Keratinocyte (primary cell): ENCODE data around the gene ASXL2.

Experiments
- EZH2 ChIP-seq: IDR thresholded peaks from one replicate; pipeline ENCODE4 v1.6.1; 2012; ENCODE audit warnings: inconsistent platforms, mild to moderate bottlenecking, low read length, moderate library complexity
- TF ChIP-seq, protein P1 (sequence below), 3 experiments: IDR thresholded peaks in 1 of 3; conservative IDR thresholded peaks in 1 of 3; optimal IDR thresholded peaks in 1 of 3; 2 replicates in 2 of 3; 3 replicates in 1 of 3; pipeline versions ENCODE3 to v1.5.1; 2011; ENCODE audit warnings: low read length in 3 of 3, mild to moderate bottlenecking in 3 of 3, moderate library complexity in 2 of 3, control low read depth in 1 of 3, inconsistent platforms in 1 of 3; ENCODE audit not compliant: insufficient read depth in 2 of 3; ENCODE audit errors: extremely low read depth in 1 of 3

DNA sequence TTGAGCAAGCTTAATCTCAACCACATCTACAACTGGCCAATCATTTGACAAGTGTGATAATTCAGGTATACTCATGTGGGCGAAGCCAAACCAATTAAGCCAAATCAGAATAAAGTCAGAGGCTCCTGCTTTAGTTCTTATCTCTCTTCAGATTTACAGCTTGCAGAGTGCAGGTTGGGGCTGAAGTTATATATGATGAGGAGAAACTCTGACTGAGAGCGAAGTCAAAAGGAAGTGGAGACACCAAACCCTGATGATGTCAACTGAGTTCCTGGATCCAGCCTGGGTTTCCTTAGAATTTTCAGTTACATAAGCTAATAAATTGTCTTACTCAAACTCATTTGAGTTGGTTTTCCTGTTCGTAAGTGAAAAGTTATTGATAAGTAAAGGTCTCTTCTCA lies 73.9 kb downstream of the ASXL2 start:
- TF ChIP-seq, protein P1, sequence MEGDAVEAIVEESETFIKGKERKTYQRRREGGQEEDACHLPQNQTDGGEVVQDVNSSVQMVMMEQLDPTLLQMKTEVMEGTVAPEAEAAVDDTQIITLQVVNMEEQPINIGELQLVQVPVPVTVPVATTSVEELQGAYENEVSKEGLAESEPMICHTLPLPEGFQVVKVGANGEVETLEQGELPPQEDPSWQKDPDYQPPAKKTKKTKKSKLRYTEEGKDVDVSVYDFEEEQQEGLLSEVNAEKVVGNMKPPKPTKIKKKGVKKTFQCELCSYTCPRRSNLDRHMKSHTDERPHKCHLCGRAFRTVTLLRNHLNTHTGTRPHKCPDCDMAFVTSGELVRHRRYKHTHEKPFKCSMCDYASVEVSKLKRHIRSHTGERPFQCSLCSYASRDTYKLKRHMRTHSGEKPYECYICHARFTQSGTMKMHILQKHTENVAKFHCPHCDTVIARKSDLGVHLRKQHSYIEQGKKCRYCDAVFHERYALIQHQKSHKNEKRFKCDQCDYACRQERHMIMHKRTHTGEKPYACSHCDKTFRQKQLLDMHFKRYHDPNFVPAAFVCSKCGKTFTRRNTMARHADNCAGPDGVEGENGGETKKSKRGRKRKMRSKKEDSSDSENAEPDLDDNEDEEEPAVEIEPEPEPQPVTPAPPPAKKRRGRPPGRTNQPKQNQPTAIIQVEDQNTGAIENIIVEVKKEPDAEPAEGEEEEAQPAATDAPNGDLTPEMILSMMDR (optimal IDR thresholded peaks at IDR 0.05 in 1 of 3, IDR thresholded peaks at IDR 0.05 in 1 of 3, conservative IDR thresholded peaks at IDR 0.05 in 1 of 3; ENCODE audit: extremely low read depth in 1 of 3, insufficient read depth in 2 of 3, low read length in 3 of 3): no peak
- no peak for TF ChIP-seq EZH2
